Measurements from ENCODE around the gene FBXL17. TPM values are rescaled to one million over a fixed set of nuclear protein-coding genes. Genes with fewer than 3 reads are reported as not detected.

The FBXL17 gene
- total RNA-seq, 1 experiment from 2014 or later = 5.3 TPM

DNA sequence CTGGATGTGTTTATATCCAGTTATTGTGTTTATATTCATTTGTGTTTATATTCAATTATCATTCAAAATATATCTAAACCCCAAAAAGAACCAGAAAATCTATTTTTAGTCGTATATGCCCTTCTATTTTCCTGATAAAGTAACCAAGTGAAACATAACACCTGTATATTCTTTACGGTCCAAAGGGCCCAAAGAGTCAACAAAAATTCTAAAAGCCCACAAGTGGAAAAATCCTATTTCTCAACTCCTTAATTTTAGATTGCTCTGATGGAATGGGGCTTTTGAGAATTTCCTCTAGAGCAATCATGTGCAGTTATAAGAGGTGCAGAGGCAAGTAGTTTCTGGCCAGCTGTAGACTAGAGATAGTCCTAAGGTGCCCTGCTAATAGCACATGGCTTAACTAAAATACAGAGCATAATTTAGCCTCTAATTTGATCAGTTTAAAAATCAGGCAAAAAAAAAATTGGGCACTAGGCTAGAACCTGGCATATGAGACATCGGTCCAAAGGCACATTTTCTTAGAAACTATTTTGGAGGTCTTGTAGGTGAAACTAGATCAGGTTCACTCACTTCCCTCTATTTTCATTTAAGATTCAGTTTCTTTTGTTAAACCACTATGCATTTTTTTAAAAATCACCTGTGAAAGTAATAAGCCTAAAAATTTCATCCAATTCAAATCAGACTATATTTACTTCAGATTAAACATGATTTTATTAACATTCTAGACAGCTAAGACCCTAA is 256.0 kb downstream of the FBXL17 start:
- H3K18ac ChIP-seq (ENCODE audit: insufficient read length, low read depth, low read length) = no peak overlapping the region
- no peak overlapping the region for H3K27ac ChIP-seq (ENCODE audit: insufficient read length, low read depth, low read length)
- Mint-ChIP-seq H3K9me3 (no peaks in the 10 kb centered on the region), H3K27me3 (ENCODE audit: low read depth) (no peaks in the 10 kb centered on the region), H3K4me3 (no peak overlapping the region), H3K27ac (no peak overlapping the region), H3K36me3 (ENCODE audit: insufficient read depth in 1 of 3, low read depth in 3 of 3) (no peaks in the 10 kb centered on the region), H3K4me1 (peaks cover 15 to 20% of the 10 kb centered on the region in 2 experiments)
- H3T11ph ChIP-seq (ENCODE audit: low read length) = no peak overlapping the region
- DNase-seq = no peak
- no peak overlapping the region for H2BK15ac ChIP-seq (ENCODE audit: low read depth, low read length)
- H3K23me2 ChIP-seq (ENCODE audit: insufficient read length, low read depth, low read length, poor library complexity, severe bottlenecking) = no peaks in the 10 kb centered on the region
- H3K4ac ChIP-seq (ENCODE audit: low read depth, low read length) = no peak overlapping the region
- no peak overlapping the region for H3K23ac ChIP-seq (ENCODE audit: insufficient read length, low read depth, low read length)
- H4K20me1 ChIP-seq (ENCODE audit: control insufficient read depth, insufficient read depth, insufficient read length) = no peaks in the 10 kb centered on the region
- H3K9me3 ChIP-seq (ENCODE audit: control insufficient read depth, low read depth, low read length) = no peaks in the 10 kb centered on the region
- H2BK5ac ChIP-seq (ENCODE audit: insufficient read length, low read length) = no peak overlapping the region
- H3K56ac ChIP-seq (ENCODE audit: insufficient read length, low read depth, low read length) = no peak overlapping the region
- H4K91ac ChIP-seq (ENCODE audit: insufficient read length, low read depth, low read length) = no peak overlapping the region
- no peaks in the 10 kb centered on the region for H3K79me2 ChIP-seq (ENCODE audit: insufficient read depth, low read length)
- no peak overlapping the region for H2BK12ac ChIP-seq (ENCODE audit: insufficient read length, low read depth, low read length)
- H2BK120ac ChIP-seq (ENCODE audit: low read depth, low read length, poor library complexity, severe bottlenecking) = no peak overlapping the region
- TF ChIP-seq, protein P1, sequence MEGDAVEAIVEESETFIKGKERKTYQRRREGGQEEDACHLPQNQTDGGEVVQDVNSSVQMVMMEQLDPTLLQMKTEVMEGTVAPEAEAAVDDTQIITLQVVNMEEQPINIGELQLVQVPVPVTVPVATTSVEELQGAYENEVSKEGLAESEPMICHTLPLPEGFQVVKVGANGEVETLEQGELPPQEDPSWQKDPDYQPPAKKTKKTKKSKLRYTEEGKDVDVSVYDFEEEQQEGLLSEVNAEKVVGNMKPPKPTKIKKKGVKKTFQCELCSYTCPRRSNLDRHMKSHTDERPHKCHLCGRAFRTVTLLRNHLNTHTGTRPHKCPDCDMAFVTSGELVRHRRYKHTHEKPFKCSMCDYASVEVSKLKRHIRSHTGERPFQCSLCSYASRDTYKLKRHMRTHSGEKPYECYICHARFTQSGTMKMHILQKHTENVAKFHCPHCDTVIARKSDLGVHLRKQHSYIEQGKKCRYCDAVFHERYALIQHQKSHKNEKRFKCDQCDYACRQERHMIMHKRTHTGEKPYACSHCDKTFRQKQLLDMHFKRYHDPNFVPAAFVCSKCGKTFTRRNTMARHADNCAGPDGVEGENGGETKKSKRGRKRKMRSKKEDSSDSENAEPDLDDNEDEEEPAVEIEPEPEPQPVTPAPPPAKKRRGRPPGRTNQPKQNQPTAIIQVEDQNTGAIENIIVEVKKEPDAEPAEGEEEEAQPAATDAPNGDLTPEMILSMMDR (conservative IDR thresholded peaks at IDR 0.05) = no peak
- no peak overlapping the region for H3K9ac ChIP-seq (ENCODE audit: extremely low read depth, insufficient read length, low read length)
- WGBS (ENCODE audit: extremely low coverage, insufficient read length, low lambda C conversion rate) = no CpG with 5 or more reads among the region's 3 CpGs
- H3K27me3 ChIP-seq (ENCODE audit: insufficient read depth, low read length) = no peaks in the 10 kb centered on the region
- H3K79me1 ChIP-seq (ENCODE audit: insufficient read depth, low read depth, low read length, poor library complexity, severe bottlenecking) = no peaks in the 10 kb centered on the region
- no peak overlapping the region for H2BK20ac ChIP-seq (ENCODE audit: low read depth, low read length, poor library complexity, severe bottlenecking)
- H4K8ac ChIP-seq (replicated peaks; ENCODE audit: insufficient read length, low read depth, low read length) = no peak overlapping the region
- H2AFZ ChIP-seq (ENCODE audit: low read length) = no peak overlapping the region
- no peak overlapping the region for H4K5ac ChIP-seq (ENCODE audit: insufficient read length, low read depth, low read length)
- no peak overlapping the region for H2AK5ac ChIP-seq (ENCODE audit: insufficient read length, low read length)
- no peak overlapping the region for H3K4me2 ChIP-seq (ENCODE audit: insufficient read depth, insufficient read length, low read length)
- no peaks in the 10 kb centered on the region for H3K4me1 ChIP-seq (ENCODE audit: insufficient read depth, low read length)
- H3K14ac ChIP-seq (ENCODE audit: insufficient read depth, low read length) = no peak overlapping the region
